ENCODE measurements around the gene UBR3.
"Not testable (repeated sequence)": the region's sequence is repeated elsewhere in the genome, so short reads cannot be mapped to it uniquely, and the experiment has no call there.

The UBR3 gene

GRCh38 chr2:169824373-169825333, 2.6 kb upstream of the UBR3 start, which contains the start of gene METTL5:
METTL5 (minus strand) TSS chr2:169824905; CDS start chr2:169824597, 308 bp downstream.
- peak; percentile 86 for DNase-seq

DNA sequence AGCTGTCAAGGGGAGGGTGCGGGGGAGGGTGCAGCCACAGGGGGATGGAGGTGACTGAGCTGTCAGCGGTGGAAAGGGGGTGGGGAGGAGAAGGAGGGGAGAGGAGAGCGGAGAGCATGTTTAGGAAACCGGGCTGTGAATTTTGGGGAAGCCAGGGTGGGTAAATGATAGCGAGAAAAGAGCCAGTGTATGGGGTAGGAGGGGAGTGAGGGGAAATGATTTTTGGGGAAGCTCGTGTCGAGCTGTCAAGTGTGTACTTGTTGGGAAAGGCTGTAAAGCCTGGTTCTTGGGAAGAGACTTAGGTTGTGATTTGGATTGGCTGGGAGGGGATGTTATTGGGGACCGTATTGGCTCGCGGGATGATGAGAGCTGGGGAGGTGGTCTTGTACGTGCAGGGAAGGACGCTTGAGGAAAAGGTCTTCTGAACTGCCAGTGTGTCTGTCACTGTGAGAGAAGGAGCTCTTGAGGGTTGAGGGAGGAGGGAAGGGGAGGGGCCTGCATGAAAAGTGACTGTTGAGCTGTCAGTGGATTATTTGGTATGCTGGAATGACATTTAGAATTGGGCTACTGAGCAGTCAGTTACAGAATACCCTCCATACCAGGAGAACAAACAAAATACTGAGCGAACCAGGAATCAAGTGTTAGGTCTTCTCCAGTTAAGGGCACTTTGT, 1.0 kb downstream of the UBR3 start:
- peak; percentile 52 for DNase-seq

DNA sequence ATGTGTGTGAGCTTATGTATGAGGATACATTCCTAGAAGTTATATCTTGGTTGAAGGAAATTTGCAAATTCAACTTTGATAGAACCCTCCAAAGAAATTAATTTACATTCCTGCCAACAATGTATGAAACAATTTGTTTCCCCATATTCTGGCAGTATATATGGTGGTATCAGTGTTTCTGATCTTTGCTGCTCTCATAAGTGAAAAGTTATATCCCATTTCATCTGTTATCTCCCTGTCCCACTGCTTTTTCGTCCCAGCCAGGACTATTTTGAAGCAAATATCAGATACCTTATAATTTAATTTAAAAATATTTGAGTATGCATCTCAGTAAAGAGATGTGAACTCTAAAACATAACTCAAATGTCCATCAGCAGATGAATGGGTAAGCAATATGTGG, 7.1 kb downstream of the UBR3 start:
- no peak for DNase-seq

- no peak for DNase-seq
Measured at GRCh38 chr2:169838743-169839489, 11.7 kb downstream of the UBR3 start.

DNA sequence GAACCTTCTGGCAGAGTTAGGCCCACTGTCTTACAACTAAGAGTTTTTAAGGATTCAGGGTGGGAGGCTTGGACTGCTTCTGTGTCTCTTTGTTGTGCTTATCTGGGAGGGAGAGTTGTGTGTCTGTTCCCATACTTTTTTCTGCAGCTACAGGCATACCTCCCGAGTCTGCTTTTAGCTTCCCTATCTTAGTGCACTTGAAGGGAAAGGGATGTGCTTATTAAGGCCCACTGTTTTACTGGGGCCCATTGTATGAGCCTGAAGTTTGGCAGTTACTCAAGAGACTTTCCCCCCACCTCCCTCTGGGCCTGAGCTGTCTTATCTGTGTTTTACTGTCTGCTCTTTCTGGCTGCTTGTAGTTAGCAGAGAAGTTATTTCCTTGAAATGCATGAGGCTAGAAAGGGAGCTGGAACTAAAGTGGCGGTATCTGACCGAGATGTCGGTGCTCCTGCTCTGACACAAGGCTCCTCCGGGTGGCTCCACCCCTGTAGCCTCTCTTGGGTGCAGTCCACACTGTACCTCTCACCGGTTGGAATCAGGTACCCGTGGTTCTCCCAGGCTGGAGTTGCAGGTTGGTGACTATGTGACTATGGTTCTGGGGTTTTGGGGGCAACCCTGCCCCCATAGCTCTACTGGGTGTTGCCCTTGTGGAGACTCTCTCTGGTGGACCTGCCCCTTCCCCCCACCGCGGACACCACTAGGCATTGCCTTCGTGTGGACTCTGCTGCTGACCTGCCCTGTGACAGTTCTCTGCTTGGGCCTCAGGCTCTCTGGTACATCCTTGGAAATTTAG, 12.9 kb downstream of the UBR3 start:
- no peak for DNase-seq

- DNase-seq, result no peak
Measured at GRCh38 chr2:169840747-169841142, 13.5 kb downstream of the UBR3 start.

- not testable (repeated sequence) for DNase-seq
Measured at GRCh38 chr2:169841625-169842024, 14.4 kb downstream of the UBR3 start.

DNA sequence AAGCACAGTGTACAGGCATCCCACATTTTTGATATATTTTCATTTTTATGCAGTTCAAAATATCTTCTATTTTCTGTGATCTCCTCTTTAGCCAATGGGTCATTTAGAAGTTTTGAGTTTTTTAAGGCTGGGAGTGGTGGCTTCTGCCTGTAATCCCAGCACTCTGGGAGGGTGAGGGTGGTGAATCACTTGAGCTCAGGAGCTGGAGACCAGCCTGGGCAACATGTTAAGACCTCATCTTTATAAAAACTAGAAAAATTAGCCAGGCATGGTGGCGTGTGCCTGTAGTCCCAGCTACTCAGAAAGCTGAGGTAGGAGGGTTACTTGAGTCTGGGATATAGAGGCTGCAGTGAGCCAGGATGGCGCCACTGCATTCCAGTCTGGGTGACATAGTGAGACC, 17.8 kb downstream of the UBR3 start:
- no peak for DNase-seq

GRCh38 chr2:169848959-169849693, 21.9 kb downstream of the UBR3 start:
- not testable (repeated sequence) for DNase-seq

DNA sequence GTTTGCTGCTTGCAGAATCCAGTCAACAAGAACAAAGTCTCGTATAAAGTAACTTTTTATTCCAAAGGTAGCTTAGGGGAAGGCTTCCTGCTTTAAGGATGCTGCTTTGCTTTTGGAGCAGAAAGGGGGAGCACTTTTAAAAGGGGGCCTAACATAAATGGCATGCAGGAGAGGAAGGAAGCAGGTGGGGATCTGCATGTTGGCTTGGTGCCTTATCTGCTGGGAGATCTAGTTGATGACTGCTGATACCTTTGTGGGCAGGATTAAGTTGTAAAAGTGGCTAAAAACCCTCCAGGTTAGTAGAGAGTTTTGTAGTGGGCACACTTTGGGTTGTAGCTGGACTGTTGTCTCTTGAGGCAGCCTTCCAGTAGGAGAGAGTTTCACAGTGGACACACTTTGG, 22.5 kb downstream of the UBR3 start:
- no peak for DNase-seq

GRCh38 chr2:169853041-169853668, 25.9 kb downstream of the UBR3 start:
- DNase-seq, result no peak

DNA sequence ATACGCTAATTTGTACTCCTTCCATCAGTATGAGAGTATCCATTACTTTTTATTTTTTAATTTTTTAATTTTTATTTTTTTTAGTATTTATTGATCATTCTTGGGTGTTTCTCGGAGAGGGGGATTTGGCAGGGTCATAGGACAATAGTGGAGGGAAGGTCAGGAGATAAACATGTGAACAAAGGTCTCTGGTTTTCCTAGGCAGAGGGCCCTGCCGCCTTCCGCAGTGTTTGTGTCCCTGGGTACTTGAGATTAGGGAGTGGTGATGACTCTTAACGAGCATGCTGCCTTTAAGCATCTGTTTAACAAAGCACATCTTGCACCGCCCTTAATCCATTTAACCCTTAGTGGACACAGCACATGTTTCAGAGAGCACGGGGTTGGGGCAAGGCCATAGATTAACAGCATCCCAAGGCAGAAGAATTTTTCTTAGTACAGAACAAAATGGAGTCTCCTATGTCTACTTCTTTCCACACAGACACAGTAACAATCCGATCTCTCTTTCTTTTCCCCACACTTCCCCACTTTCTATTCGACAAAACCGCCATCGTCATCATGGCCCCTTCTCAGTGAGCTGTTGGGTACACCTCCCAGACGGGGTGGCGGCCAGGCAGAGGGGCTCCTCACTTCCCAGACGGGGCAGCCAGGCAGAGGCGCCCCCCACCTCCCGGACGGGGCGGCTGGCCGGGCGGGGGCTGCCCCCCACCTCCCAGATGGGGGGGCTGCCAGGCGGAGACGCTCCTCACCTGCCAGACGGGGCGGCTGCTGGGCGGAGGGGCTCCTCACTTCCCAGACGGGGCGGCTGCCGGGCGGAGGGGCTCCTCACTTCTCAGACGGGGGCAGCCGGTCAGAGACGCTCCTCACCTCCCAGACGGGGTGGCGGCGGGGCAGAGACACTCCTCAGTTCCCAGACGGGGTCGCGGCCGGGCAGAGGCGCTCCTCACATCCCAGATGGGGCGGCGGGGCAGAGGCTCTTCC, 28.3 kb downstream of the UBR3 start:
- not testable (repeated sequence) for DNase-seq

- DNase-seq, result no peak
Measured at GRCh38 chr2:169859423-169859822, 32.2 kb downstream of the UBR3 start.

DNA sequence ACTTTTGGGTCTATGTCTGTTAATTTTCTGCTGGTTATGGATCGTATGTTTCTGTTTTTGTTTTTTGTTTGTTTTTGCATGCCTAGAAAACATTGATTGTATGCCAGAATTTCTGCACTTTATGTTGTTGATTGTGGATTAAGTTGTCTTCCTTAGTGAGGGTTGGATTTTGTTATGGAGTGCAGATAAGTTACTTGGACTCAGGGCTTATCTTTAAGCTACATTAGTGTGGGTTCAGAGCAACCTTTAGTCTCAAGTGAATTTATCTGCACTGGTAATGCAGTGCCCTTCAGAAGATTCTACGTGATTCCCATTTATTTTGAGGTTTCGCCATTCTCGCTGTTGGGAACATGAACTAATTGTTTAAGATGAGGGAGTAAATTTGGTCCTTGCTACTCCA, 32.9 kb downstream of the UBR3 start:
- DNase-seq, result no peak

DNA sequence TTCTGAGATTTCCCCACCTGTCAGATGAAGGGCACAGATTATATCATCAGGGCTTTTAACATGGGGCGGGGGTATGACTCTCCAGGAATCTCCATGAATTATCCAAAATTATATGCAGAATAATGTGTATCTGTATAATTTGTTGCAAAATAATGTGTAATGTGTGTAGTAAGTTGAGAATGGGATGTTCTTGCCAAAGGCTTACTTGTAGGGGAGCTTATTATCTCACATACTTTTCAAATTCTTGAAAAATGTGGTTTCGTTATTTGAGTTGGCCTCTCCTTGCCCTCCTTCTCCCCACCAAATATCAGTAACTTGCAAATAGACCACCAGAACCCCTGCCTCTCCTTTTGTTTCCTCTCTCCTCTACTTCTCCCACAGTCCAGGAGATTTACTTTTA, 35.6 kb downstream of the UBR3 start:
- no peak for DNase-seq

DNA sequence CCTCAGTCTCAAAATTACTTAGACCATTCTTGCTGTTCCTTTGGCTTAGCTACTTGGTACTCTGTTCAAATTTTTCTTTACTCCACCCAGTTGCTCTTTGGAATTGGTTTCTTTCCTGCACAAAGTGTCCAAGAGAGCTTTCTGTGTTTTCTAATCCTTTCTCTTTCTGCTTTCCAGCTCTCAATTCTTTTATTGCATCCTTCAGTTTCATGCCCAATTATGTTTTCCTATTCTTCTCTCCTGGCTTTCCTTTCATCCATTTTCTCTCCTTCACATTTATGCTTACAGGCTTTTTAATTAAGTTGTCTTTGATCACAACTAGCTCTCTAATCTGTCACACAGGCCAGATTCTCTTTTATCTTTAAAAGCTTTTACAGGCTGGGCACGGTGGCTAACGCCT, 38.2 kb downstream of the UBR3 start:
- DNase-seq, result no peak

DNA sequence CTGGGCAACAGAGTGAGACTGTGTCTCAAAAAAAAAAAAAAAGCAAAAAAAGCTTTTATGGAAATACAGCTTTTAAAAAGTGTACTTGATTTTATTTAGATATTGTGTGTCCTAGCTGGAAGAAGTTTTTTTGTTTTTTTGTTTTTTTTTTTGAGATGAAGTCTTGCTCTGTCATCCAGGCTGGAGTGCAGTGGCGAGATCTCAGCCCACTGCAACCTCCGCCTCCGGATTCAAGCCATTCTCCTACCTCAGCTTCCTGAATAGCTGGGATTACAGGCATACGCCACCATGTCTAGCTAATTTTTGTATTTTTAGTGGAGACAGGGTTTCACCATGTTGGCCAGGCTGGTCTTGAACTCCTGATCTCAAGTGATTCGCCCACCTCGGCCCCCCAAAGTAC, 39.0 kb downstream of the UBR3 start:
- not testable (repeated sequence) for DNase-seq

GRCh38 chr2:169867579-169867978, 40.3 kb downstream of the UBR3 start:
- no peak for DNase-seq

DNA sequence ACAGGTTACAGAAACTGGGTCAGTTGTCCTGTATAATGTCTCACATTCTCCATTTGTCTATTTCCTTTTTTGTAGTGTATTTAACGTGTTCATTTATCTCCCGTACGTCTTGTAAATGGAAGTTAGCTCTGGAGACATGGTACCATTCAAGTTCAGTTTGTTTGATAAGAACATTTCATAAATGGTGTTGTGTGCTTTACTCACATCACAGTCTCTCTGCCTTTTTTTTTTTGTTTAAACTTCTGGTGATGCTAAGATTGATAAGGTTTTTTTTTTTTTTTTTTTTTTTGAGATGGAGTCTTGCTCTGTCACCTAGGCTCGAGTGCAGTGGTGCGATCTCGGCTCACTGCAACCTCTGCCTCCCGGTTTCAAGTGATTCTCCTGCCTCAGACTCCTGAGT, 41.7 kb downstream of the UBR3 start:
- no peak for DNase-seq

DNA sequence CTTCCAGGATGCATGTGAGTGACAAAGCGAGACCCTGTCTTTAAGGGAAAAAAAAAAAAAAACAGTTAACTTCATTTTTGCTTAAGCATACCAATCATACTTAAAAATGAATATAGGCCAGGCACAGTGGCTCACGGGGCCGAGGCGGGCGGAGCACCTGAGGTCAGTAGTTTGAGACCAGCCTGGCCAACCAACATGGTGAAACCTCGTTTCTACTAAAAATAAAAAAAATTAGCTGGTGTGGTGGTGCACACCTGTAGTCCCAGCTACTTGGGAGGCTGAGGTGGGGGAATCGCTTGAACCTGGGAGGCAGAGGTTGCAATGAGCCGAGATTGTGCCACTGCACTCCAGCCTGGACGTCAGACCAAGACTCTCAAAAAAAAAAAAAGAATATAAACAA, 44.1 kb downstream of the UBR3 start:
- DNase-seq, result not testable (repeated sequence)

All from activated CD4-positive, alpha-beta T cell treated with anti-CD3 and anti-CD28 coated beads, Interleukin-2, amount 50 U/mL, for 16 hours (primary cell).